Renal cortical epithelial cell (primary cell): ENCODE data around the gene MUC5B. TPM values are rescaled to one million over a fixed set of nuclear protein-coding genes. Genes with fewer than 3 reads are reported as not detected.
"Not testable (repeated sequence)": the region's sequence is repeated elsewhere in the genome, so short reads cannot be mapped to it uniquely, and the experiment has no call there.

Experiments used
- DNase-seq: peaks from one replicate; pipeline ENCODE4 v3.0.0-alpha.2; 2011; ENCODE audit warnings: low read depth
- total RNA-seq: library from RNA; depleted of rRNA; stranded (reverse); fragments of >200 nt; gene quantifications from 2 replicates; pipeline ENCODE4 v1.2.3, GENCODE V29; 2014

Gene MUC5B
- total RNA-seq, 1 donor from 2014 or later = not detected

DNA sequence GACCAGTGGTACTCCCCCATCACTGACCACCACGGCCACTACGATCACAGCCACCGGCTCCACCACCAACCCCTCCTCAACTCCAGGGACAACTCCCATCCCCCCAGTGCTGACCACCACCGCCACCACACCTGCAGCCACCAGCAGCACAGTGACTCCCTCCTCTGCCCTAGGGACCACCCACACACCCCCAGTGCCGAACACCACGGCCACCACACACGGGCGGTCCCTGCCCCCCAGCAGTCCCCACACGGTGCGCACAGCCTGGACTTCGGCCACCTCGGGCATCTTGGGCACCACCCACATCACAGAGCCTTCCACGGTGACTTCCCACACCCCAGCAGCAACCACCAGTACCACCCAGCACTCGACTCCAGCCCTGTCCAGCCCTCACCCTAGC, 24.2 kb downstream of the MUC5B start:
- DNase-seq = not testable (repeated sequence)

DNA sequence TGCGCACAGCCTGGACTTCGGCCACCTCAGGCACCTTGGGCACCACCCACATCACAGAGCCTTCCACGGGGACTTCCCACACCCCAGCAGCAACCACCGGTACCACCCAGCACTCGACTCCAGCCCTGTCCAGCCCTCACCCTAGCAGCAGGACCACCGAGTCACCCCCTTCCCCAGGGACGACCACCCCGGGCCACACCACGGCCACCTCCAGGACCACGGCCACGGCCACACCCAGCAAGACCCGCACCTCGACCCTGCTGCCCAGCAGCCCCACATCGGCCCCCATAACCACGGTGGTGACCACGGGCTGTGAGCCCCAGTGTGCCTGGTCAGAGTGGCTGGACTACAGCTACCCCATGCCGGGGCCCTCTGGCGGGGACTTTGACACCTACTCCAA, 26.1 kb downstream of the MUC5B start:
- not testable (repeated sequence) for DNase-seq

DNA sequence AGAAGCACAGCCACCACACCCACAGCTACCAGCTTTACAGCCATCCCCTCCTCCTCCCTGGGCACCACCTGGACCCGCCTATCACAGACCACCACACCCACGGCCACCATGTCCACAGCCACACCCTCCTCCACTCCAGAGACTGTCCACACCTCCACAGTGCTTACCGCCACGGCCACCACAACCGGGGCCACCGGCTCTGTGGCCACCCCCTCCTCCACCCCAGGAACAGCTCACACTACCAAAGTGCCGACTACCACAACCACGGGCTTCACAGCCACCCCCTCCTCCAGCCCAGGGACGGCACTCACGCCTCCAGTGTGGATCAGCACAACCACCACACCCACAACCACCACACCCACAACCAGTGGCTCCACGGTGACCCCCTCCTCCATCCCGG, 27.5 kb downstream of the MUC5B start:
- DNase-seq = not testable (repeated sequence)

DNA sequence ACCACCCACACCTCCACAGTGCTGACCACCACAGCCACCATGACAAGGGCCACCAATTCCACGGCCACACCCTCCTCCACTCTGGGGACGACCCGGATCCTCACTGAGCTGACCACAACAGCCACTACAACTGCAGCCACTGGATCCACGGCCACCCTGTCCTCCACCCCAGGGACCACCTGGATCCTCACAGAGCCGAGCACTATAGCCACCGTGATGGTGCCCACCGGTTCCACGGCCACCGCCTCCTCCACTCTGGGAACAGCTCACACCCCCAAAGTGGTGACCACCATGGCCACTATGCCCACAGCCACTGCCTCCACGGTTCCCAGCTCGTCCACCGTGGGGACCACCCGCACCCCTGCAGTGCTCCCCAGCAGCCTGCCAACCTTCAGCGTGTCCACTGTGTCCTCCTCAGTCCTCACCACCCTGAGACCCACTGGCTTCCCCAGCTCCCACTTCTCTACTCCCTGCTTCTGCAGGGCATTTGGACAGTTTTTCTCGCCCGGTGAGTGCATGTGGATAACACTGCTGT, 28.4 kb downstream of the MUC5B start:
- DNase-seq = no peak

DNA sequence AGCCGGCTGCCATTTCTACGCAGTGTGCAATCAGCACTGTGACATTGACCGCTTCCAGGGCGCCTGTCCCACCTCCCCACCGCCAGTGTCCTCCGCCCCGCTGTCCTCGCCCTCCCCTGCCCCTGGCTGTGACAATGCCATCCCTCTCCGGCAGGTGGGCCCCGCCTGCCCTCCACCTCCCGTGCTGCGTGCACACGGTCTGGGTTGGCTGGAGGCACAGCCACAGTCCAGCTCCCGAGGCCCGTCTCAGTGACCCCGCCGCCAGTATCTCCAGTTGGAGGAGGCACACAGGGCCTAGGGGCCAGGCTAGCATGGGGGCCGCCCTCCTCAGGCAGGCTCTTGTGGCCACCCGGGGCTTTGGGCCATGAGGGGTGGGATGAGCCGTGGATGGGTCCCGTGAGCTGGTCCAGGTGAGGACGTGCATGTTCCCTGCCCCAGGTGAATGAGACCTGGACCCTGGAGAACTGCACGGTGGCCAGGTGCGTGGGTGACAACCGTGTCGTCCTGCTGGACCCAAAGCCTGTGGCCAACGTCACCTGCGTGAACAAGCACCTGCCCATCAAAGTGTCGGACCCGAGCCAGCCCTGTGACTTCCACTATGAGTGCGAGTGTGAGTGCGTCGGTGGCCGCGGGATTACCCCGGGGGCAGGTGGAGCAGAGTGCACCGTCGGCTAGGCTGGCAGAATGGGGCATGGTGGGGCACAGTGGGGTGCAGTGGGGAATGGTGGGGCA, 29.7 kb downstream of the MUC5B start:
- DNase-seq = no peak

DNA sequence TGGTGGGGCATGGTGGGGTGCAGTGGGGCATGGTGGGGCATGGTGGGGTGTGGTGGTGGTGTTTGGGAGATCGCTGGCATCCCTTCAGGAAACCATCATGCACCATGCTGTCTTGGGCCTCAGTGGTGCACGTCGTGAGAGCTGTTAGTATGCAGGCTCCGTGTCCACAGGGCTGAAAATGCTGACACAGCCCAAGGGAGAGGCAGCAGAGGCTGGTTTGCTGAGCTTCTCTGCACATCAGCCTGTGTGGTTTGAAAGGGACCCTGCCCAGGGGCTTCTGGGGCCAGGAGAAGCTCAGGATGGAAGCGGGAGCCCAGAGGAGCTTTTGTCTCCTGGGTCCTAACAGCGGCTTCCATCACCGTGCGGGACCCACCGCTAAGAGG, 30.2 kb downstream of the MUC5B start:
- DNase-seq = no peak

DNA sequence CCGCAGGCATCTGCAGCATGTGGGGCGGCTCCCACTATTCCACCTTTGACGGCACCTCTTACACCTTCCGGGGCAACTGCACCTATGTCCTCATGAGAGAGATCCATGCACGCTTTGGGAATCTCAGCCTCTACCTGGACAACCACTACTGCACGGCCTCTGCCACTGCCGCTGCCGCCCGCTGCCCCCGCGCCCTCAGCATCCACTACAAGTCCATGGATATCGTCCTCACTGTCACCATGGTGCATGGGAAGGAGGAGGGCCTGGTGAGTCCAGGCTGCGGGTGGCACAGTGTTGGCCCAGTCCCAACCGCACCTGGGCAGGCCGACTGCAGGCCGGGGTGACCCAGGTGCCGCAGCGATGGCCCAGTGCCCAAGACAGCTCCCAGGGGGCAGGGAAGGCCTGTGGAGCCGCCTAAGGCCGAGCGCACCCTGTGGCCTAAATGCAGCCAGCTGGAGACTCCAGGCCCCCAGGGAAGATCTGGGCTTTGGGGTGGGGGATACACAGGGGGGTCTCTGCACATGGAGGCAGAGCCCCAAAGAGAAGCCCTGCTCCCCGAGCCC, 31.3 kb downstream of the MUC5B start:
- DNase-seq = no peak

DNA sequence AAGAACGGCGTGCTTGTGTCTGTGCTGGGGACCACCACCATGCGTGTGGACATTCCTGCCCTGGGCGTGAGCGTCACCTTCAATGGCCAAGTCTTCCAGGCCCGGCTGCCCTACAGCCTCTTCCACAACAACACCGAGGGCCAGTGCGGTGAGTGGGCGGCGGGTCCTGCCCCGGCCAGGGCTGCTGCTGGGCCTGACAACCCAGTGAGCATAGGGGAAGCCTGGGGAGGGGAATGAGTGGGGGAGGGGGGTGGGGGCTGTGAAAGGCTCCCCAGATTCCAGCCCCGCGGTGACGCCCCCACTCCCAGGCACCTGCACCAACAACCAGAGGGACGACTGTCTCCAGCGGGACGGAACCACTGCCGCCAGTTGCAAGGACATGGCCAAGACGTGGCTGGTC, 31.9 kb downstream of the MUC5B start:
- no peak for DNase-seq

DNA sequence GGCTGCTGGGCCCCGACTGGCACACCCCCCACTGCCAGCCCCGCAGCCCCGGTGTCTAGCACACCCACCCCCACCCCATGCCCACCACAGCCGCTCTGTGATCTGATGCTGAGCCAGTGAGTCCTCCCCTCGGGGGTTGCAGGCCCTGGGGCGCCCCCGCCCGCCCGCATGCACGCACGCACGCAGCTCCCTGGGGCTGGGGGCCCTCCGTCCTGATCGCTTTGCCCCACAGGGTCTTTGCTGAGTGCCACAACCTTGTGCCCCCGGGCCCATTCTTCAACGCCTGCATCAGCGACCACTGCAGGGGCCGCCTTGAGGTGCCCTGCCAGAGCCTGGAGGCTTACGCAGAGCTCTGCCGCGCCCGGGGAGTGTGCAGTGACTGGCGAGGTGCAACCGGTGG, 32.3 kb downstream of the MUC5B start:
- no peak for DNase-seq

DNA sequence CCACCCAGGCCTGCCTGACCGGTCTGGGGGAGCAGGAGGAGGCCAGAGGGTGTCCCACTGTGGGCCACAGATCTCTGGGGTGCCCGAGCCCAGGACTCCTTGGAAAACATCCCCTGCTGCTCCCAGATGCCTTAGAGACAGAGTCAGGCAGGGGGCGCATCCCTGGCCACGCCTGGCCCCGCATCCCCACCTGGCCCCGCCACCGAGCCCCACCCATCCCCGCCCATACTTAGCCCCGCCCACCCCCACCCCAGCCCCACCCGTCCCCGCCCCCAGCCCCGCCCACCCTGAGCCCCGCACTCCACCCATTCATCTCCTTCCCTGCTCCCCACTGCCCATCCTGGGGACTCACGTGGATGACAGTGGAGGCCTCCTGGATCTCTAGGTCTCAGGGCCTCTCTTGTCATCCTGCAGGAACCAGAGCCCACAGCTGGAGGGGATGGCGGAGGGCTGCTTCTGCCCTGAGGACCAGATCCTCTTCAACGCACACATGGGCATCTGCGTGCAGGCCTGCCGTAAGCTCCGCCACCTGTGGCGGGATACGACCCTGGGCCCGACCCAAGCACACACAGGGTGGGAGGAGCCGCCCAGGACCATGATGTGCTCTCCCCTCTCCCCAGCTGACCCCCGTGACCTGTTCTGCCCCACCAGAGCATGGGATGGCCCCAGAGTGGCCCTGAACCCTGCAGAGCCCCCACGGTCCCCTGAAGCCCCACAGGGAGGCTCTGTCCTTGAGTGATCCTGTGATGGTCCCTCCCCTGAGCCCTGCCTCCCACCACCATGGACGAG, 33.6 kb downstream of the MUC5B start:
- DNase-seq = no peak

DNA sequence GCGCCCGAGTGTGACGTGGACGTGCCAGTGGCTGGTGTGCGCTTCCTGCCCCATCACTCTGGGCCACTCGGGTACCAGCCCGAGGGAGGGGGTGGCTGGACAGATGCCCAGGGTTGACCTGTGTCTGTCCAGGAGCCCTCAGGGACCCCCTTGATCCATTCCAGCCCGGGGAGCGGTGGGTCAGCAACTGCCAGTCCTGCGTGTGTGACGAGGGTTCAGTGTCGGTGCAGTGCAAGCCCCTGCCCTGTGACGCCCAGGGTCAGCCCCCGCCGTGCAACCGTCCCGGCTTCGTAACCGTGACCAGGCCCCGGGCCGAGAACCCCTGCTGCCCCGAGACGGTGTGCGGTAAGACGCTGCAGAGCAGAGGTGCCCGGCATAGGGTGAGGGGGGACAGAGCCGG, 34.5 kb downstream of the MUC5B start:
- DNase-seq = no peak

DNA sequence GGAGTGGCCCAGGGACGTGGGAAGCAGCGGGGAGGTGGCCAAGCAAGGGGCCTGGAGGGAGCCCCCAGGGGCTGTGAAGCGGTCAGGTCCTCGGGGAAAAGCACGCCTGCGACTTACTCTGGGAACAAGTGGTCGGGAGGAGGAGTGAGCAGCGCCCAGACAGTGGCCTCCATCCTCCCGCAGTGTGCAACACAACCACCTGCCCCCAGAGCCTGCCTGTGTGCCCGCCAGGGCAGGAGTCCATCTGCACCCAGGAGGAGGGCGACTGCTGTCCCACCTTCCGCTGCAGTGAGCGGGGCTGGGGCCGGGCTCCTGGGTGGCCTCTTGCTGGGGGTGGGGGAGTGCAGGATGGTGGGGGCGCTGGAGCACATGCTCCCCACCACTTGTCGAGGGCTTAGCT, 35.0 kb downstream of the MUC5B start:
- DNase-seq = no peak

DNA sequence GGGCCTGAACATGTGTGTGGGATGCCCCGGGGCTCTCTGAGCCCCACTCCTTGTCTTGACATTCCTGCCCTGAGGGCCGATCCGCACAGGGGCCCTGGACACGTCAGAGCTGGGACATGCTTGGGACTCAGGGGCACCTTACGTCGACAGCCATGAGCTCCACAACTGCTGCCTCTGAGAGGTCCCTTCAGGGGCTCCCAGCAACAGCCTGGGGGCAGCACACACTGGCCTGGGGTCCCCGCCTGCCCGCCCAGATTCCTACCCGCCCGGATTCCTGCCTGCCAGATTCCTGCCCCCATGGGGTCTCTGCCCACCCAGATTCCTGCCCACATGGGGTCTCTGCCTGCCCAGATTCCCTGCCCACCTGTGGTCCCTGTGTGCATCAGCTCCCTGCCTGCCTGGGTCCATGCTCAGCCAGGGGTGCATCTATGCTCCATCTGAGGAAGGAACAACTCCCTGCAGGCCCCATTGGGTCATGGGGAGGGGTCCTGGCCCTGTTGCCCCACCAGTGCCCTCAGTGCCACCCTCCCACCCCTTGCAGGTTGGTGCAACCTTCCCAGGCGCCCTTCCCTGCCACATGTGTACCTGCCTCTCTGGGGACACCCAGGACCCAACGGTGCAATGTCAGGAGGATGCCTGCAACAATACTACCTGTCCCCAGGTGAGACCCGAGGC, 35.7 kb downstream of the MUC5B start:
- no peak for DNase-seq

DNA sequence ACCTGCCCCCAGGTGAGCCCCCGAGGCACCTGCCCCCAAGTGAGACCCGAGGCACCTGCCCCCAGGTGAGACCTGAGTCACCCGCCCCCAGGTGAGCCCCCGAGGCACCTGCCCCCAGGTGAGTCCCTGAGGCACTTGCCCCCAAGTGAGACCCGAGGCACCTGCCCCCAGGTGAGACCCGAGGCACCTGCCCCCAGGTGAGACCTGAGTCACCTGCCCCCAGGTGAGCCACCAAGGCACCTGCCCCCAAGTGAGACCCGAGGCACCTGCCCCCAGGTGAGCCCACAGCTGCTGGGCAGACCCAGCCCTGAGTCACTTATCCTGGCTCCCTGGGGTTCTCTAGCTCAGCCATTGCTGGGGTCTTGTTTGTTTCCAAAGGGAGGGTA, 36.2 kb downstream of the MUC5B start:
- DNase-seq = no peak

DNA sequence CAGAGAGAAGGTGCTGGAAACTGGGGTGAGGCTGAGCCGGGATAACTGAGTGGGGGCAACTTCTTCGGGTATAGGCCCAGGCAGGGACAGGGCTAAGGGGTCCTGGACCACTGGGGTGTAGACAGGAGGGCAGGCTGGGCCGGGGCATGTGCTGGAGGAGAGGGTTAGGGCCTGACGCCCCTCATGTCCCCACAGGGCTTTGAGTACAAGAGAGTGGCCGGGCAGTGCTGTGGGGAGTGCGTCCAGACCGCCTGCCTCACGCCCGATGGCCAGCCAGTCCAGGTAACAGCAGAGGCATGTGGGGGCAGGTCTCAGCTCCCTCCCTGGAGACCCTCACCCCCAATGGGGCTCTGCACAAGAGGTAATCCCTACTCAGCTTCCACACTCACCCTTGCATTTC, 36.7 kb downstream of the MUC5B start:
- no peak for DNase-seq

DNA sequence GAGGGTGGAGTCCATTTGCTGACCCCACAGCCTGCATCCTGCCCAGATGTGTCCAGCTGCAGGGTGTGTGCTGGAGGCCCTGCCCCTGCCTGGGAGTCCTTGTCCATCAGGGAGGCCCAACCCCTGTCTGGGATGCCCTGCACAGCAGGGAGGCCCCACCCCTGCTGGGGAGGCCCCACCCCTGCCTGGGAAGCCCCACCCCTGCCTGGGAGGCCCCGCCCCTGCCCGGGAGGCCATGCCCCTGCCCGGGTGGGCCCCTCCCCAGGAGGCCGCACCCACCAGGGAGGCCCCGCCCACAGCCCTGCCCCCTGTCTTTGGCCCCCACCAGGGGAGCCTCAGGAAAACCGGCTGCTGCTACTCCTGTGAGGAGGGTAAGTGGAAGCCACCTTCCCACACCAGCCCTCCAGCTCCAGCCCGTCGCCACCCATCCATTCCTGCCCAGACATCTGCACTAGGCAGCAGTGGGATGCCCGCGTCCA, 37.2 kb downstream of the MUC5B start:
- DNase-seq = no peak

DNA sequence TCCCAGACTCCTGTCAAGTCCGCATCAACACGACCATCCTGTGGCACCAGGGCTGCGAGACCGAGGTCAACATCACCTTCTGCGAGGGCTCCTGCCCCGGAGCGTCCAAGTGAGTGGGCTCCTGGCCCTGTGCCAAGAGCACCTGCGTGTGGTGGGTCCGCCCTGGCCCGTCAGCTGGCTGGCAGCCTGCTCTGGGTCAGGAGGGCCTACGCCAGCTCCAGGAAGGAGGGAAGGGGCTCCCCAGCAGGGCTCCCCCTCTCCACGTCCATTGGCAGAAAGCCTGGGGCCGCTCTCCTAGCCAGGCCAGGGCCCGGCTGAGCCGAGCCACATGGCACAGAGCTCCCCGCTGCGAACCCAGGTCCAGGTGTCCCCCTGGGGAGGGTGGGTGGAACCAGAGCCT, 37.8 kb downstream of the MUC5B start:
- no peak for DNase-seq

DNA sequence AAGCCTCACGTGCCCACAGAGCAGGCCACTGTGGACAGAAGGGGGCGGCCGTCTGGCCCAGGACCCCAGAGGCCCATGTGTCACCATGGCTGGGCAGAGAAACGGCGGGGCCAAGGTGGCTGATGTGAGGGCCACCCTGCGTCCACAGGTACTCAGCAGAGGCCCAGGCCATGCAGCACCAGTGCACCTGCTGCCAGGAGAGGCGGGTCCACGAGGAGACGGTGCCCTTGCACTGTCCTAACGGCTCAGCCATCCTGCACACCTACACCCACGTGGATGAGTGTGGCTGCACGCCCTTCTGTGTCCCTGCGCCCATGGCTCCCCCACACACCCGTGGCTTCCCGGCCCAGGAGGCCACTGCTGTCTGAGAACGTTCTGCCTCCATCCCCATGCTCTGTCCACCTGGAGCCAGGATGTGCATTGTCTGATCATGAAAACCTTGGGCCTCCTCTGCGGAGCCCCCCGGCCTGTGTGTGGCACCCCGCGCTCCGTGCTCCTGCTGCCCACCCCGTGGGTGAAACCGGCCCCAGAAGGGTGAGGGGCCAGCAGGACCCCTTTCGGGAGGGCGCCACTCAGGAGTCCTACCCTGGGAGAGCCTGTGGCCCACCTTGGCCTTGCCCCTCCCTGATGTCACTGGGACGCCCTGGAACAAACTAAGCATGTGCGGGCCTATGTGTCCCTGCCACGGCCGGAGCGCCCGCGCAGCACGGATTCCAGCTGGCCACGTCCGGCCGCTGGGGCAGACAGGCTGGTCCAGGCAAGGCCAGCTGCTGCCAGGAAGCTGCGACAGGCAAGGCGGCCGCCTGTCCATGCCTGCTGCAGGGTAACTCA, 38.6 kb downstream of the MUC5B start:
- no peak for DNase-seq

DNA sequence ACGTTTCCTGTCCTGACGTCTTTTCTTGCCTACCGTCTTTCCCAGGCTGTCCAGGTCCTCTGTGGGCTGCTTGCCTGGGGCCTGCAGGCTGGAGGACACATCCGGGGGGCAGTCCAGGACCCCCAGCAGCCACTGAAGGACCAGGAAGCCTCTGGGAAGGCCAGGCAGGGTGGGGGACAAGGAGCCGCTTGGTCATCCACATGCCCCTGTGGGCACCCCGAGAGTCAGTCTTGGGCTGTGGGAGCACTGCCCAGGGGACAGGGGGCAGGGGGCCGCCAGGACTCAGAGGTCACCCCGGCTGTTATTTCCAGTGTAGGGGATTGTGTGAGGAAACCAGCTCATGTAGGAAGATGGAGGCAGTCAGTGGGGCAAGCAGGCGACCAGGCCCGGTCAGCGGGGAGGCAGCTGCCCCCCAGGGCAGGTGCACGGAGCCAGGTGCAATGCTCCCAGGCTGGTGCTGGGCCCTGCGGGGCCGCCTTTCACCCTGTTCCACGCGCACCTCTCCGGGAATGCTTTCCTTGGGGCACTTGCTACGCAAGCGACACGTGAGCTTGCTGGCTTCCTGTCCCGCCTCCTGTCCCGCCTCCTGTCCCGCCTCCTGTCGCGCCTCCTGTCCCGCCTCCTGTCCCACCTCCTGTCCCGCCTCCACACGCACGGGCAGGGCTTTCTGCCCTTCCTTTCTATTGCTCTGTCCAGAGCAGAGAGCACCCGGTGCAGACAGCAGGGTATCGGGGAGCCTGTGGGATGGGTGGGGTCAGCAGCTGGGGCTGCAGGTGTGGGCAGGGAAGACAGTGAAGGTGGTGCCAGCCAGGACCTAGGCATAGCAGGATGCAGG, 39.5 kb downstream of the MUC5B start:
- DNase-seq = peak; percentile 78

DNA sequence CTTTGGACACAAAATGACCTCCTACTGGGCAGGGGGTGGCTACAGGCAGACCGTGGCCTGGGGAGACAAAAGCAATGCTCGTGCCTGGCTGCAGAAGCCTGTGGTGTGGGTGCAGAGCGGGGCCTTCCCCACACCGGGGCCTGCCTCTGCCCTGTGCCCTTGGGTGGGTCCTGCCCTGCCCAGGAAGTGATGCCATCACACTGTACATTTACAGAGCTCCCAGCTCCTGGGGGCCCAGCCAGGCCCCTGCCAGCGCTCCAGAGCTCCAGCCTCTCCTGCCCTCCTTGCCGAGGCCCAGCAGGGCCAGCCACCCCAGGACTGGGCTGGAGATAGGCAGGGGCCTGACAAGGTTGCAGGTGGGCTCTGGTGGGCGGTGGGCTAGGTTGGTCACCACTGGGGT, 40.1 kb downstream of the MUC5B start:
- no peak for DNase-seq
